Ovary (tissue), 9 donors: ENCODE results near the gene GGACT. TPM values are rescaled to one million over a fixed set of nuclear protein-coding genes. Genes with fewer than 3 reads are reported as not detected.

Experiments
- DNase-seq, 5 donors: peaks; one replicate each; pipeline ENCODE4 v3.0.0-alpha.2; 2019 to 2020
- H3K27ac ChIP-seq, 2 donors: fragments of 200-600 bp; one replicate each; pipeline versions ENCODE4 v1.5.1 to v1.8.0; 2019 to 2022
- H3K27me3 ChIP-seq: fragments of 200-600 bp; one replicate; pipeline ENCODE4 v1.8.0; 2022
- H3K36me3 ChIP-seq: fragments of 200-600 bp; sonication (generic); one replicate; pipeline ENCODE4 v1.5.1; 2019
- H3K4me1 ChIP-seq: one replicate; pipeline ENCODE4 v1.8.1; 2013; ENCODE audit warnings: mild to moderate bottlenecking, moderate library complexity; ENCODE audit not compliant: insufficient read depth
- H3K4me3 ChIP-seq: fragments of 200-600 bp; sonication (generic); one replicate; pipeline ENCODE4 v1.5.1; 2017
- H3K9me3 ChIP-seq, 2 donors: fragments of 200-600 bp in 1 of 2; sonication (generic) in 1 of 2; one replicate each; pipeline versions ENCODE4 v1.5.1 to v1.8.1; 2013 to 2019; ENCODE audit warnings: mild to moderate bottlenecking in 1 of 2, moderate library complexity in 1 of 2
- EP300 ChIP-seq: sonication (generic); formaldehyde crosslinking; IDR thresholded peaks from one replicate; pipeline ENCODE4 v1.6.1; 2017; ENCODE audit warnings: antibody characterized with exemption
- POLR2A ChIP-seq: fragments of 450-650 bp; IDR thresholded peaks from one replicate; pipeline ENCODE4 v1.6.1; 2017; ENCODE audit warnings: antibody characterized with exemption, mild to moderate bottlenecking, moderate library complexity
- WGBS, 3 donors: extraction: QIAGEN DNeasy Blood & Tissue Kit in 1 of 3; methylation state at CpG; one replicate each; pipeline versions ENCODE4 v1.1.5 to v1.1.7; 2013 to 2017; 5-methylcytosine and 5-hydroxymethylcytosine counted together
- intact Hi-C, 4 donors: fragments of 100-400 bp; cut with DNase I; formaldehyde crosslinking; loops; one replicate each; pipeline versions ENCODE4 v1.11.0 to v1.15.1; 2022 to 2023
- polyA plus RNA-seq, 2 donors: library from polyadenylated mRNA; stranded (reverse); fragments of 200-250 nt in 1 of 2; fragments of 350-450 nt in 1 of 2; fragmentation: Illumina TruSeq in 1 of 2; extraction: RNeasy Lipid Tissue Mini Kit (QIAGEN cat#74804) in 1 of 2; gene quantifications; one replicate each; pipeline ENCODE4 v1.2.3, GENCODE V29; 2013 to 2014
- total RNA-seq, 7 donors: library from RNA; depleted of rRNA in 2 of 7; stranded (reverse); fragments of >200 nt in 2 of 7; fragmentation: NEBNext Ultra II Directional in 3 of 7; extraction: Animal tissue kit (Norgen Biotek cat#: 25700) in 3 of 7; gene quantifications; one replicate each; pipeline versions ENCODE4 v1.1.0 to v1.2.4, GENCODE V29; 2016 to 2023
- TF ChIP-seq, protein P1 (sequence below), 3 donors: fragments of 450-650 bp in 2 of 3; fragments of 200-600 bp in 1 of 3; IDR thresholded peaks; one replicate each; pipeline versions ENCODE4 v1.5.1 to v1.8.0; 2016 to 2022; ENCODE audit warnings: antibody characterized with exemption in 3 of 3, mild to moderate bottlenecking in 1 of 3
- donor health status: DM: no; HTN: no; CAD: no; lungs with moderate emphysema.
- donor health status: DM: no; HTN: no; CAD: no.
- donor health status: Bipolar disorder and iron deficiency.
- donor health status: DM: yes; HTN: yes; CAD: no.
- donor health status: DM: no; HTN: no; CAD: no.
- donor health status: DM: yes; HTN: yes; CAD: no.

The GGACT gene
- total and polyA plus RNA-seq, 9 donors, result 1.8 to 7.4 (median 2.7) TPM

DNA sequence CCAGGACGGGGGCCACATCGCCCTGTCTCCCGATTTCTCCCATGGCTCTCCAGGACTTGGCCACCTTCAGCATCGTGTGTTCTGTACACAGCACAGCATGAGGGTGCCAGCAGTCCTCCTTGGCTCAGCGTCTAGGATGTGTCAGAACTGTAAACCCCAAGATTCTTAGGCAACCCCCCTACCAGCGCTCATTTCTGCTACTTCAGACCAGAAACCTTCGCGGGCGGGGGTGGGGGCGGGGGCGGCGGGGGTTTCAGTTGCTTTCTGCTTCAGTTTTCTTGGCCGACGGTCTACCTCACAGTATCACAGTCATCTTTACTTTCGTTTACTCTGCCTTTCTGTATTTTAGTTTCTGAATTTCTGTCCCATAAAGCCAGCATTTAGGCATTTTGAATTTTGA, 82.4 kb downstream of the GGACT start:
- Histone ChIP-seq H3K4me3 (no peak overlapping the region), H3K36me3 (no peaks in the 10 kb centered on the region), H3K27me3 (no peaks in the 10 kb centered on the region), H3K27ac (no peak overlapping the region), H3K4me1 (peaks cover 4% of the 10 kb centered on the region), H3K9me3 (no peaks in the 10 kb centered on the region)
- TF ChIP-seq, protein P1, sequence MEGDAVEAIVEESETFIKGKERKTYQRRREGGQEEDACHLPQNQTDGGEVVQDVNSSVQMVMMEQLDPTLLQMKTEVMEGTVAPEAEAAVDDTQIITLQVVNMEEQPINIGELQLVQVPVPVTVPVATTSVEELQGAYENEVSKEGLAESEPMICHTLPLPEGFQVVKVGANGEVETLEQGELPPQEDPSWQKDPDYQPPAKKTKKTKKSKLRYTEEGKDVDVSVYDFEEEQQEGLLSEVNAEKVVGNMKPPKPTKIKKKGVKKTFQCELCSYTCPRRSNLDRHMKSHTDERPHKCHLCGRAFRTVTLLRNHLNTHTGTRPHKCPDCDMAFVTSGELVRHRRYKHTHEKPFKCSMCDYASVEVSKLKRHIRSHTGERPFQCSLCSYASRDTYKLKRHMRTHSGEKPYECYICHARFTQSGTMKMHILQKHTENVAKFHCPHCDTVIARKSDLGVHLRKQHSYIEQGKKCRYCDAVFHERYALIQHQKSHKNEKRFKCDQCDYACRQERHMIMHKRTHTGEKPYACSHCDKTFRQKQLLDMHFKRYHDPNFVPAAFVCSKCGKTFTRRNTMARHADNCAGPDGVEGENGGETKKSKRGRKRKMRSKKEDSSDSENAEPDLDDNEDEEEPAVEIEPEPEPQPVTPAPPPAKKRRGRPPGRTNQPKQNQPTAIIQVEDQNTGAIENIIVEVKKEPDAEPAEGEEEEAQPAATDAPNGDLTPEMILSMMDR (IDR thresholded peaks at IDR 0.05), result no peak
- no peak for TF ChIP-seq POLR2A
- no peak for TF ChIP-seq EP300
- 87 to 92% (median 90%) methylated on average over 15 of the region's 15 CpGs for WGBS, 3 donors
- intact Hi-C loops, result no loop called here
- no peak for DNase-seq

DNA sequence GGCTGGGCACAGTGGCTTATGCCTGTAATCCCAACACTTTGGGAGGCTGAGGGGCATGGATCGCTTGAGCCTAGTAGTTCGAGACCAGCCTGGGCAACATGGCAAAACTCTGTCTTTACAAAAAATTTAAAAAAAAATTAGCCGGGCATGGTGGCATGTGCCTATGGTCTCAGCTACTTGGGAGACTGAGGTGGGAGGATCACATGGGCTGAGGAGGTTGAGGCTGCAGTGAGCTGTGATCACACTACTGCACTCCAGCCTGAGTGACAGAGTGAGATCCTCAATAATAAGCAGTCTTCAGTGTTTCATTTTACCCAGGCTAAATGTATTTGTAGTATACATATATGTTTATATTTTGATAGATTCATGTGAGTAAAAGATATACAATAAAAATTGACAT, 85.0 kb downstream of the GGACT start:
- Histone ChIP-seq H3K4me3 (no peak overlapping the region), H3K9me3 (no peaks in the 10 kb centered on the region), H3K27me3 (no peaks in the 10 kb centered on the region), H3K4me1 (peaks cover 3% of the 10 kb centered on the region), H3K36me3 (no peaks in the 10 kb centered on the region), H3K27ac (no peak overlapping the region)
- intact Hi-C loops, result no loop called here
- no peak for DNase-seq
- TF ChIP-seq EP300, result no peak
- no peak for TF ChIP-seq POLR2A
- TF ChIP-seq, protein P1 (IDR thresholded peaks at IDR 0.05), result no peak
- WGBS, 3 donors, result 91 to 99% (median 98%) methylated on average over 3 of the region's 3 CpGs

DNA sequence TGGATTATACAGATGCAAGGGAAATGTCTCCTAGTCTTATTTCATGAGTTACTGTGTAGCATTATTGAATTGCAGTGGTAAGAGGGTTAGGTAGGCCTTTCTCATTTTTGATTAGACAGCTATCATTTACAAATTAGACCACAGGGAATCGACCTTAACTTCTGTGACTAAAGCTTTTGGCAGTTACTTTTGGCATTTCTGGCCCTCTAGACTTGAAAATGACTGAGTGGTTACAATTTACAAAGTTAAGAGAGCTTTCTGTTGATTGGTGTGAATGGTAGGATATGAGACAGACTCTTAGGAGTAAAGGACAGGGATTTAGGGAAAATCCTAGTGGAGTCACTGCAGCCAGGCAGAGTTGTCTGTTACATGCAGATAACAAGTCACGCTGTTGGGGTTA, 86.1 kb downstream of the GGACT start:
- intact Hi-C loops, result no loop called here
- 53 to 81% (median 58%) methylated on average over 2 of the region's 2 CpGs for WGBS, 3 donors
- no peaks in the 10 kb centered on the region for H3K9me3 ChIP-seq

DNA sequence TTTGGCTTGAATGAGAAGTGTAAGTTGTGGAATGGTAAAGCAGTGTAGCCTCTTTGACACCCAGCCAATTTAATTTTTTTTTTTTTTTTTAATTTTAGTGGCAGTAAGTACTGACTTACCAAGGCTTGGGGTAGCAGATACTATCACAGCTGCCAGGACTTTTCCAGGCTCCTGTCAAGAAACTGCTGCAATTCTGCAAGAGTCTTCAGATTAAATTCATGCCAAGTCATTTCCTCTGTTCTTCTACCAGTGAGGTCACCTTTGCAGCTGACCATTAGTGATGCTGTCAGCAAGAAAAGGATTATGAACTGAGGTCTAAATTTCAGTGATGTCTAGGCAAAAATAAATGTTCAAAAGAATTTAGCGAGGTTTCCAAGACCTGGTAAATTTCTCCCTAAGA, 91.2 kb downstream of the GGACT start:
- intact Hi-C loops, result no loop called here
- WGBS, 3 donors, result 74 to 94% (median 92%) methylated on average over 1 of the region's 1 CpG
- H3K27ac ChIP-seq, result no peak overlapping the region
- H3K4me1 ChIP-seq, result peaks cover 1% of the 10 kb centered on the region
- H3K4me3 ChIP-seq, result no peak overlapping the region
- no peak for TF ChIP-seq POLR2A
- TF ChIP-seq EP300, result no peak
- TF ChIP-seq, protein P1 (IDR thresholded peaks at IDR 0.05), result no peak
- no peaks in the 10 kb centered on the region for H3K27me3 ChIP-seq
- DNase-seq, result no peak
- H3K36me3 ChIP-seq, result no peaks in the 10 kb centered on the region
- H3K9me3 ChIP-seq, result no peaks in the 10 kb centered on the region

More for the DNA sequence above, 86.1 kb downstream of the GGACT start:
- Histone ChIP-seq H3K27ac (no peak overlapping the region), H3K27me3 (no peaks in the 10 kb centered on the region), H3K4me1 (no peaks in the 10 kb centered on the region), H3K36me3 (no peaks in the 10 kb centered on the region), H3K4me3 (no peak overlapping the region)
- DNase-seq, result no peak
- no peak for TF ChIP-seq POLR2A
- TF ChIP-seq EP300, result no peak
- TF ChIP-seq, protein P1 (IDR thresholded peaks at IDR 0.05), result no peak

DNA sequence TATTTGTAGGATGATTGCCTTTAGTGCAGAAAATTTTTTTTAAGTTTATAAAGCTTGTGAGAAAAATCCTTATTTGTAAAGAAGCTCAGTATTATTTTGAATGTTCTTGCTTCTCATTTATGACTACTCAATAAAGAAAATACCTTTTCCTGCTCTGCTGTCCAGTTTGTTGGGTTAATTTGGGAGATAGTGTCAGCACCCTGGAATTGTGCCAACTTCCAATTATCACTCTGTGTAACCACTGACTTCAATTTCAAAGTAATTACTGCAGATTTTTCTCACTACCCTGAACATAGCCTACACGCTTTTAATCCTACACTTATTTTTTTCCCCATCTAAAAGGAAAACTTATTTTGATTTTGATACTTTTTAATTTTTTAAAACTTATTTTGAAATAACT, 93.1 kb downstream of the GGACT start:
- intact Hi-C loops, result no loop called here

More for the DNA sequence above, 93.1 kb downstream of the GGACT start:
- H3K27ac ChIP-seq, result no peak overlapping the region
- no peaks in the 10 kb centered on the region for H3K9me3 ChIP-seq
- peaks cover 5% of the 10 kb centered on the region for H3K4me1 ChIP-seq
- H3K27me3 ChIP-seq, result no peaks in the 10 kb centered on the region
- WGBS, 3 donors, result 47 to 60% (median 57%) methylated on average over 1 of the region's 1 CpG
- no peak for DNase-seq
- no peak overlapping the region for H3K4me3 ChIP-seq
- TF ChIP-seq POLR2A (no peak), EP300 (no peak)
- TF ChIP-seq, protein P1 (IDR thresholded peaks at IDR 0.05), result no peak
- H3K36me3 ChIP-seq, result no peaks in the 10 kb centered on the region
